Measurements from ENCODE around the gene CXXC5.

Gene CXXC5

DNA sequence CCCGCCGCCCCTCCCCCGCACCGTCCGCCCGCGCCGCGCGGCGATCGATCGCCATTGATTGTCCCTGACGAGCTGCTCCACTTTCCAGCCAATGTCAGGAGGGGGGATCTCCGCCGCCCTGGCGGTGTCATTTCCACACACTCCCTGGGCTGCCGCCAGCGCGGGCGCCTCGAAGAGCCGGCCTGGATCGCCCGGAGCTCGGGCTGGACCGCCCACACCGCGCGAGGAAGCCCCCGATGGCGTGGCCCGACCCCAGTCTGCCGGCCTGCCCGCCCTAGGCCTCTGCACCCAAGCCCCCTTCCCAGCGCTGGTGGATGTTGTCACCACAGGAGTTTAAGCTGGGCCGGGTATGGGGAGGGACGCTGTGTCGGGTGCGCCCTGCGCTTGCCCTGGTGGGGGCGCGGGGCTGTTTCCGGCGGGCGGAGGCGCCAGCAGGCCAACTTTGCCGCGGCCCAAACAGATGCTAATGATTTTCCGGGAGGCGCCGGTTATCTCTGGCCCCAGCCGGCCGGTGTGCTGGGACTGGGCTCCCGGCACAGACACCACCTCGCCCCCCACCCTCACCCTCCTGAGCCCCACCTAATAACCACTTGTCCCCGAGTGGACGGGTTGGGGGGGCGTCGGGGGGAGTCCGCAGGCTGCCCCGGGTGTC lies 10.6 kb upstream of the CXXC5 start:
- DNase-seq (ENCODE audit: extremely low spot score): peak; percentile 81
- ChIA-PET POLR2A (interaction anchor here (0.6 to 4.2 kb wide), 5 partner anchors 12 to 246 kb away, joined by 3 to 31 read pairs (median 10); partner anchors contain the start of gene CXXC5), CTCF (interaction anchor here (1.0 to 18.6 kb wide), 13 partner anchors 12 to 331 kb away, joined by 3 to 439 read pairs (median 9); partner anchors contain the start of gene CXXC5)
- TF ChIP-seq, protein P1, sequence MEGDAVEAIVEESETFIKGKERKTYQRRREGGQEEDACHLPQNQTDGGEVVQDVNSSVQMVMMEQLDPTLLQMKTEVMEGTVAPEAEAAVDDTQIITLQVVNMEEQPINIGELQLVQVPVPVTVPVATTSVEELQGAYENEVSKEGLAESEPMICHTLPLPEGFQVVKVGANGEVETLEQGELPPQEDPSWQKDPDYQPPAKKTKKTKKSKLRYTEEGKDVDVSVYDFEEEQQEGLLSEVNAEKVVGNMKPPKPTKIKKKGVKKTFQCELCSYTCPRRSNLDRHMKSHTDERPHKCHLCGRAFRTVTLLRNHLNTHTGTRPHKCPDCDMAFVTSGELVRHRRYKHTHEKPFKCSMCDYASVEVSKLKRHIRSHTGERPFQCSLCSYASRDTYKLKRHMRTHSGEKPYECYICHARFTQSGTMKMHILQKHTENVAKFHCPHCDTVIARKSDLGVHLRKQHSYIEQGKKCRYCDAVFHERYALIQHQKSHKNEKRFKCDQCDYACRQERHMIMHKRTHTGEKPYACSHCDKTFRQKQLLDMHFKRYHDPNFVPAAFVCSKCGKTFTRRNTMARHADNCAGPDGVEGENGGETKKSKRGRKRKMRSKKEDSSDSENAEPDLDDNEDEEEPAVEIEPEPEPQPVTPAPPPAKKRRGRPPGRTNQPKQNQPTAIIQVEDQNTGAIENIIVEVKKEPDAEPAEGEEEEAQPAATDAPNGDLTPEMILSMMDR (IDR thresholded peaks at IDR 0.05; ENCODE audit: control extremely low read depth, extremely low read depth, low read depth, missing control alignments): peak; percentile 34

DNA sequence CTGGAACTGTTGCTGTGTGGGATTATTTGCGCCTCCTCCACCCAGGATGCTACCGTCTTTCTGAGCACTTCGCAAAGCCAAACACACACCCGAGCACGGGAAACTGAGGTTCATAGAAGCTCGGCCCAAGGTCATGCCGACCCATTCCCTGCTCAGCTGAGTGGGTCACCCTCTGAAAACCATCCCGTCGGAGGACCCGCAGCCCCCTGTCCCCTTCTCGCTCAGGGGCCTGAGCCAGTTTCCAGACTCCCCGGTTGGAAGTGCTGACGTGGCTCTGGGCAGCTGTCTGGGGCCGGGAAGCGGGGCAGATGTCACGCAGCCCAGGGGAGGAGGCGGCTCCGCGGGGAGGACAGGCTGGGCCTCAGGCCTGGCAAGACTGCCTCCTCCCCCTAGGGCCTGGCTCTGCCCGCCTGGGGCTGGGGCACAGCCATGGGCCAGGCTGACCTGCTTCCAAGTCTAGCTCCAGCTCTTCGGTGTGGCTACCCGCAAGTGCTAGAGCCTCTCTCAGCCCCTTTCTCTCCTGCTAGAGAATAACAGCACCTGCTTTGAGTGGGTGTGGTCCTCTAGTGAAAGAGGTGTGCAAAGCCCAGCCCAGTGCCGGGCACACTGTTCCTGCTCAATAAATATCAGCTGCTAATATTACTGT lies 9.9 kb upstream of the CXXC5 start:
- DNase-seq (ENCODE audit: extremely low spot score): peak; percentile 58
- ChIA-PET POLR2A (interaction anchor here (1.7 to 4.2 kb wide), 2 partner anchors 11 to 14 kb away, joined by 10 to 31 read pairs; partner anchors contain the start of gene CXXC5), CTCF (interaction anchor here (0.6 to 18.6 kb wide), 14 partner anchors 11 to 331 kb away, joined by 3 to 439 read pairs (median 7); partner anchors contain the start of gene CXXC5)
- TF ChIP-seq, protein P1 (IDR thresholded peaks at IDR 0.05; ENCODE audit: control extremely low read depth, extremely low read depth, low read depth, missing control alignments): no peak

GRCh38 chr5:139638736-139639618 lies 9.2 kb upstream of the CXXC5 start:
- ChIA-PET CTCF (interaction anchor here (0.6 to 18.6 kb wide), 10 partner anchors 10 to 131 kb away, joined by 3 to 439 read pairs (median 4); partner anchors contain the start of gene CXXC5), POLR2A (interaction anchor here (0.5 to 4.2 kb wide), 3 partner anchors 10 to 727 kb away, joined by 3 to 31 read pairs (median 10); partner anchors contain the start of gene CXXC5)
- TF ChIP-seq, protein P1 (IDR thresholded peaks at IDR 0.05; ENCODE audit: control extremely low read depth, extremely low read depth, low read depth, missing control alignments): no peak
- peak; percentile 37 for DNase-seq (ENCODE audit: extremely low spot score)

DNA sequence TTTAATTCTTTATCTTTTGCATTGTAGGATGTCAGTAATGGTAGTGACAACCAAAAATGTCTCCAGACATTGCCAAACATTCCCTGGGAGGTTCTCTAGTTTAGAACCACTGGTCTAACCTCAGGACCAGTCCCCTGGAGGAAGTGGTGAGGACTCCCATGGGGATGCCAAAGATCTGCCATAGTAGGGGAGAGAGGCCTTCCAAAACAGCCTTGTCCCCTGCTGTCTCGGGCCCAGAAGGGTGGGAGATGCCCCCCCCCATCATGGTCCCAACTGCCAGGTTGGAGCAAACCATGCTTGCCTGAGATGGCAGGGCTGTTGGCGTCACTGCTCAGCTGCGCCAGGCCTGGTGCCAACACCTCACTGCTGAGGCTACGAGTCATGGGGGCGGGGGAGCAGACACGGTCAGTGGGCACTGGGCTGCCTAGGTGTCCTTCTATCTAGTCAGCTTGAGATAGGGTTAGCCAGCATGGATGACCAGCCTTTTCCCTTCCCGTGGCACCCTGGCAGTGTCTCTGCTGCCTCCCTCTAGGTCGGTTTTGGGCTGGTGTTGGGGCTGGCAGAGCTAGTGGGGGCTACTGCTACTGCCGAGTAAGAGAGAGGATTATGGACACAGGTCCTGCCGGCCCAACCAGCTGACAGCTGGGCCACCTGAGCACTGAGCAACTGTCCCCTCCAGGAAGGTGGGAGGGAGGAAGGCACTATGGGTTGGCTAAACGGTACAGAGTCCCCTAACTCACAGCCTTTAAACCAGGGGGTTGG lies 8.3 kb upstream of the CXXC5 start:
- TF ChIP-seq, protein P1 (IDR thresholded peaks at IDR 0.05; ENCODE audit: control extremely low read depth, extremely low read depth, low read depth, missing control alignments): no peak
- ChIA-PET POLR2A (no interaction called here), CTCF (interaction anchor here (1.1 to 18.6 kb wide), 5 partner anchors 9 to 130 kb away, joined by 4 to 439 read pairs (median 229); partner anchors contain the start of gene CXXC5)
- no peak for DNase-seq (ENCODE audit: extremely low spot score)

DNA sequence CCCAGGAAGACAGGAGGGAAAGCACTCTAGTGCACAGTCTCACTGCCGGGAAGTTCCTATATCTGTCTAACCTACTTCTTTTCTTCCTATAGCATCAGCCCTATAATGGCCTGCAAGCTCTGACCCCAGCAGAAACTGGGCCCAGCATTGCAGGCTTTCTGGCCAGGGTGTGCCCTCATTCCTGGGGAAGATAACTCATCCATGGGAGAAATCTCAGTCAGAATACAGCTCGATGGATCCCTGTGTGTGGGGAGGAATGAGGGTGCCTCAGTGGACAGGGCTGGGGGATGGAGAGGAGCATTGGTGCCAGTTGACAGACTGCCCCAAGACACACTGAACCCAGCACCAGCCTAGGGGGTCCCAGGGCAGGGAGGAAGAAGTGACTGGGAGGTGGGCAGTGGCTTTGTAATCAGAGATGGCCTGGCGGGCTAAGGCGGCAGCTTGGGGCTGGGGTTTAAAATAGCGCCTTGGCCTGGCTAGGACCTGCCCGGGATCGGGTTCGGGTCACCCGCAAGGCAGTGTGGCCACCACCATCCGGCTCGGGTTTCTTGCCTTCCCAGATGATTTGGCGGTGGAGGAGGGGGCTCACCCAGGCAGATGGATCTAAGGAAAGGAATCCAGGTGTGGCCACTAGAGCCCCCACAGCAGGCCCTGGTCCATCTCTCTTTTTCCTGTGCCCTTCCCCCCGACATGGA lies 7.6 kb upstream of the CXXC5 start:
- CTCF ChIA-PET: interaction anchor here (1.8 to 18.6 kb wide), 5 partner anchors 9 to 130 kb away, joined by 4 to 439 read pairs (median 229); partner anchors contain the start of gene CXXC5
- POLR2A ChIA-PET: no interaction called here
- TF ChIP-seq, protein P1 (IDR thresholded peaks at IDR 0.05; ENCODE audit: control extremely low read depth, extremely low read depth, low read depth, missing control alignments): no peak
- DNase-seq (ENCODE audit: extremely low spot score): no peak

Data from GM10248 (cell line).